Measurements from ENCODE around the gene KRTAP2-1. TPM values are rescaled to one million over a fixed set of nuclear protein-coding genes. Genes with fewer than 3 reads are reported as not detected.

Gene KRTAP2-1
- total RNA-seq, 2 experiments from 2014 or later = not detected

GRCh38 chr17:41026715-41027471, 20.2 kb downstream of the KRTAP2-1 start, which contains the start of gene KRTAP1-5:
KRTAP1-5 (minus strand) TSS chr17:41027208; CDS start chr17:41027155, 53 bp downstream.
- Histone ChIP-seq H3K27me3 (ENCODE audit: control insufficient read depth in 1 of 2, insufficient read depth in 2 of 2, low read length in 2 of 2) (peaks cover under 1 to 4% of the 10 kb centered on the region in 2 experiments), H3K4me1 (ENCODE audit: insufficient read depth, low read length) (no peaks in the 10 kb centered on the region), H3K4me3 (ENCODE audit: low read length) (no peak within 1 kb of the TSS), H3K9me3 (ENCODE audit: control insufficient read depth in 1 of 2, insufficient read depth in 1 of 2, low read length in 2 of 2) (no peaks in the 10 kb centered on the region), H3K36me3 (ENCODE audit: insufficient read depth, low read length) (no peaks in the 10 kb centered on the region), H3K27ac (ENCODE audit: low read depth in 1 of 2, low read length in 2 of 2) (no peak within 1 kb of the TSS)
- Mint-ChIP-seq H3K4me3 (no peak within 1 kb of the TSS), H3K27me3 (peaks cover 51% of the 10 kb centered on the region), H3K27ac (no peak within 1 kb of the TSS), H3K4me1 (ENCODE audit: low read depth) (no peaks in the 10 kb centered on the region), H3K9me3 (peaks cover 3% of the 10 kb centered on the region), H3K36me3 (ENCODE audit: low read depth) (no peaks in the 10 kb centered on the region)
- POLR2A ChIA-PET = no interaction called here
- ATAC-seq (ENCODE audit: poor library complexity) = no peak
- no peak for DNase-seq
- CTCF ChIA-PET = no interaction called here
- intact Hi-C loops (cut with DNase I, micrococcal nuclease) = no loop called here
- no peak for TF ChIP-seq CTCF (IDR thresholded peaks at IDR 0.05)

- POLR2A ChIA-PET = no interaction called here
- CTCF ChIA-PET = no interaction called here
- Histone ChIP-seq H3K9me3 (ENCODE audit: control insufficient read depth in 1 of 2, insufficient read depth in 1 of 2, low read length in 2 of 2) (no peaks in the 10 kb centered on the region), H3K4me3 (ENCODE audit: low read length) (no peak overlapping the region), H3K27me3 (ENCODE audit: control insufficient read depth in 1 of 2, insufficient read depth in 2 of 2, low read length in 2 of 2) (peaks cover 0 to 4% of the 10 kb centered on the region in 2 experiments), H3K27ac (ENCODE audit: low read depth in 1 of 2, low read length in 2 of 2) (no peak overlapping the region), H3K36me3 (ENCODE audit: insufficient read depth, low read length) (no peaks in the 10 kb centered on the region), H3K4me1 (ENCODE audit: insufficient read depth, low read length) (no peaks in the 10 kb centered on the region)
- ATAC-seq (ENCODE audit: poor library complexity) (no peak), DNase-seq (no peak)
- Mint-ChIP-seq H3K9me3 (peaks cover 3% of the 10 kb centered on the region), H3K27me3 (peaks cover 35% of the 10 kb centered on the region), H3K36me3 (ENCODE audit: low read depth) (no peaks in the 10 kb centered on the region), H3K27ac (no peak overlapping the region), H3K4me1 (ENCODE audit: low read depth) (no peaks in the 10 kb centered on the region), H3K4me3 (no peak overlapping the region)
- no peak for TF ChIP-seq CTCF (IDR thresholded peaks at IDR 0.05)
- intact Hi-C loops (cut with DNase I, micrococcal nuclease) = no loop called here
Measured at GRCh38 chr17:41024697-41025096, 22.4 kb downstream of the KRTAP2-1 start.

- POLR2A ChIA-PET = no interaction called here
- Mint-ChIP-seq H3K27me3 (peaks cover 18% of the 10 kb centered on the region), H3K27ac (no peak overlapping the region), H3K36me3 (ENCODE audit: low read depth) (no peaks in the 10 kb centered on the region), H3K4me3 (no peak overlapping the region), H3K9me3 (peaks cover 3% of the 10 kb centered on the region), H3K4me1 (ENCODE audit: low read depth) (no peaks in the 10 kb centered on the region)
- H3K27me3 ChIP-seq (ENCODE audit: control insufficient read depth in 1 of 2, insufficient read depth in 2 of 2, low read length in 2 of 2) = no peaks in the 10 kb centered on the region
- CTCF ChIA-PET = no interaction called here
- no peaks in the 10 kb centered on the region for H3K4me1 ChIP-seq (ENCODE audit: insufficient read depth, low read length)
- no peak overlapping the region for H3K4me3 ChIP-seq (ENCODE audit: low read length)
- DNase-seq (no peak), ATAC-seq (ENCODE audit: poor library complexity) (no peak)
- intact Hi-C loops (cut with DNase I, micrococcal nuclease) = no loop called here
- H3K9me3 ChIP-seq (ENCODE audit: control insufficient read depth in 1 of 2, insufficient read depth in 1 of 2, low read length in 2 of 2) = no peaks in the 10 kb centered on the region
- no peak for TF ChIP-seq CTCF (IDR thresholded peaks at IDR 0.05)
- no peaks in the 10 kb centered on the region for H3K36me3 ChIP-seq (ENCODE audit: insufficient read depth, low read length)
- no peak overlapping the region for H3K27ac ChIP-seq (ENCODE audit: low read depth in 1 of 2, low read length in 2 of 2)
Measured at GRCh38 chr17:41020336-41020735, 26.8 kb downstream of the KRTAP2-1 start.
